Keratinocyte (primary cell): Measurements from ENCODE around the gene RYR1.

Experiments
- EZH2 ChIP-seq: IDR thresholded peaks from one replicate; pipeline ENCODE4 v1.6.1; 2012; ENCODE audit warnings: inconsistent platforms, mild to moderate bottlenecking, low read length, moderate library complexity
- TF ChIP-seq, protein P1 (sequence below), 3 experiments: IDR thresholded peaks in 1 of 3; conservative IDR thresholded peaks in 1 of 3; optimal IDR thresholded peaks in 1 of 3; 2 replicates in 2 of 3; 3 replicates in 1 of 3; pipeline versions ENCODE3 to v1.5.1; 2011; ENCODE audit warnings: low read length in 3 of 3, mild to moderate bottlenecking in 3 of 3, moderate library complexity in 2 of 3, control low read depth in 1 of 3, inconsistent platforms in 1 of 3; ENCODE audit not compliant: insufficient read depth in 2 of 3; ENCODE audit errors: extremely low read depth in 1 of 3

DNA sequence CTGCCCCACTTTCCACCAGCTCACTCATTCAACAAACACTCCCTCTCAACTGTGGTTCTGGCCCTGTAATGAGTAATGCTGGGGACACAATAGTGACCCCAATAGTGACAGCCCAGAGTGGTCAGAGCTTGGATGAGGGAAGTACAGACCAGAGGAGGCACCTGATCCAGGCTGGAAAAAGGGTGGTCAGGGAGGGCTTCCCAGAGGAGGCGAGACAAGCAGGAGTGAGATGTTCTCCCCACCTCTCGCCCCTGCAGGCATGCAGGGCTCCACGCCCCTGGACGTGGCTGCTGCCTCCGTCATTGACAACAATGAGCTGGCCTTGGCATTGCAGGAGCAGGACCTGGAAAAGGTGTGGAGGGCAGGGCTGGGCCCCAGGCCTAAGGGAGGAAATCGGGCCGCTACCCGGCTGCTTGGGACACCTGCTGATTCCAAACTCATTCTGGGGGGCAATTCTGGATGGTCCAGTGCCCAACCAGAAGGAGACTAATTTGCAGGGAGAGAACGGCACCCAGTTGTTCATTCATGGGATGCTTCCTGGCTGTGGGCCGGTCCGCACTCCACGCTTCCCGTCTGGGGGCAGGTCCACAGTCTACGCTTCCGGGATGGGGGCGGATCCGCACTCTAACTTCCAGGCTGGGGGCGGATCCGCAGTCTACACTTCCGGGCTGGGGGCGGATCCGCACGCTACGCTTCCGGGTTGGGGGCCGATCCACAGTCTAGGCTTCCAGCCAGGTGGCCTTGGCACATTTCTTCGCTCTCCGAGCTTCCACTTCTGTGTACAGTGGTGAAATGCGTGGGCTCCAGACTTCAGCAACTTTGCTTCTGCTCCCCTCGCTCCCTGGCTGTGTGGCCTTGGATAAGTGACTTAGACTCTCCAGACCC is 63.4 kb downstream of the RYR1 start:
- TF ChIP-seq, protein P1, sequence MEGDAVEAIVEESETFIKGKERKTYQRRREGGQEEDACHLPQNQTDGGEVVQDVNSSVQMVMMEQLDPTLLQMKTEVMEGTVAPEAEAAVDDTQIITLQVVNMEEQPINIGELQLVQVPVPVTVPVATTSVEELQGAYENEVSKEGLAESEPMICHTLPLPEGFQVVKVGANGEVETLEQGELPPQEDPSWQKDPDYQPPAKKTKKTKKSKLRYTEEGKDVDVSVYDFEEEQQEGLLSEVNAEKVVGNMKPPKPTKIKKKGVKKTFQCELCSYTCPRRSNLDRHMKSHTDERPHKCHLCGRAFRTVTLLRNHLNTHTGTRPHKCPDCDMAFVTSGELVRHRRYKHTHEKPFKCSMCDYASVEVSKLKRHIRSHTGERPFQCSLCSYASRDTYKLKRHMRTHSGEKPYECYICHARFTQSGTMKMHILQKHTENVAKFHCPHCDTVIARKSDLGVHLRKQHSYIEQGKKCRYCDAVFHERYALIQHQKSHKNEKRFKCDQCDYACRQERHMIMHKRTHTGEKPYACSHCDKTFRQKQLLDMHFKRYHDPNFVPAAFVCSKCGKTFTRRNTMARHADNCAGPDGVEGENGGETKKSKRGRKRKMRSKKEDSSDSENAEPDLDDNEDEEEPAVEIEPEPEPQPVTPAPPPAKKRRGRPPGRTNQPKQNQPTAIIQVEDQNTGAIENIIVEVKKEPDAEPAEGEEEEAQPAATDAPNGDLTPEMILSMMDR (optimal IDR thresholded peaks at IDR 0.05 in 1 of 3, IDR thresholded peaks at IDR 0.05 in 1 of 3, conservative IDR thresholded peaks at IDR 0.05 in 1 of 3; ENCODE audit: extremely low read depth in 1 of 3, insufficient read depth in 2 of 3, low read length in 3 of 3) = no peak
- TF ChIP-seq EZH2 = no peak
